ENCODE measurements around the gene PPP1R1A.

DNA sequence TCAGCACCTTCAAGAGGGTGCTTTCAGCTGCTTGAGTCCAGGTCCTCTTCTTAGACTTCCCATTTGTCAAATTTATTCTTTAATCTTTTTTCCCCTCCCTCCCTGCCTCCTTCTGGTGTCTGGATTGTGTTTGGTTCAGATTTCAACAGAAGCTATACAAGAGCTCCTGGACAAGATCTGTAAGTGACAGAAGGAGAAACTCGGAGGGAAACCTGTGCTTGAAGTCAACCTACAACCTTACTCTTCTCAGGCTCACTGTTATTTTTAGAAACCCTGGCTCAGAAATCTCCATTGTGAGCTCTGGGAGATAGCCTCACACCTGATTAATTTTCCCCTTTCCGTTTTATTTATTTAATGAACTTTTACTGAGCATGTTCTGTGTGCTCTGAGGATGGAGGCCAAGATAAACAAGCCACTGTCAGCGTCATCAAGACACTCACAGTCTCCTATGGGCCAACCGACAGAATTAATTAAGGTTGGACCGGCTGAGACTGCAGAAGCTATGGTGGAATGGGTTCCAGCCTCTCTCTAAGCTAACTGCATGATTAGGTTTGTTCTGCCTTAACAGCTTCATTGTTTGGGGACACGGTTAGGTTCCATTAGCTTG lies 25.6 kb downstream of the PPP1R1A start:
- TF ChIP-seq, protein P1, sequence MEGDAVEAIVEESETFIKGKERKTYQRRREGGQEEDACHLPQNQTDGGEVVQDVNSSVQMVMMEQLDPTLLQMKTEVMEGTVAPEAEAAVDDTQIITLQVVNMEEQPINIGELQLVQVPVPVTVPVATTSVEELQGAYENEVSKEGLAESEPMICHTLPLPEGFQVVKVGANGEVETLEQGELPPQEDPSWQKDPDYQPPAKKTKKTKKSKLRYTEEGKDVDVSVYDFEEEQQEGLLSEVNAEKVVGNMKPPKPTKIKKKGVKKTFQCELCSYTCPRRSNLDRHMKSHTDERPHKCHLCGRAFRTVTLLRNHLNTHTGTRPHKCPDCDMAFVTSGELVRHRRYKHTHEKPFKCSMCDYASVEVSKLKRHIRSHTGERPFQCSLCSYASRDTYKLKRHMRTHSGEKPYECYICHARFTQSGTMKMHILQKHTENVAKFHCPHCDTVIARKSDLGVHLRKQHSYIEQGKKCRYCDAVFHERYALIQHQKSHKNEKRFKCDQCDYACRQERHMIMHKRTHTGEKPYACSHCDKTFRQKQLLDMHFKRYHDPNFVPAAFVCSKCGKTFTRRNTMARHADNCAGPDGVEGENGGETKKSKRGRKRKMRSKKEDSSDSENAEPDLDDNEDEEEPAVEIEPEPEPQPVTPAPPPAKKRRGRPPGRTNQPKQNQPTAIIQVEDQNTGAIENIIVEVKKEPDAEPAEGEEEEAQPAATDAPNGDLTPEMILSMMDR (IDR thresholded peaks at IDR 0.05; ENCODE audit: borderline replicate concordance, extremely low read depth, low read length, poor library complexity, severe bottlenecking) = no peak
- TF ChIP-seq EZH2 (IDR thresholded peaks at IDR 0.05; ENCODE audit: borderline replicate concordance, low read depth, low read length, severe bottlenecking) = no peak

All from DND-41 (cell line).